DOHH2 (cell line): ENCODE data around the gene CYTIP.

Experiments used
- EZH2phosphoT487 ChIP-seq: fragments of 200-600 bp; sonication (generic); IDR thresholded peaks from 2 replicates; pipeline ENCODE4 v1.6.1; 2017; ENCODE audit warnings: borderline replicate concordance, mild to moderate bottlenecking, antibody characterized with exemption, low read length, moderate library complexity, mixed read lengths
- TF ChIP-seq, protein P1 (sequence below): fragments of 200-600 bp; sonication (generic); IDR thresholded peaks from one replicate; pipeline ENCODE4 v1.5.1; 2014; ENCODE audit warnings: antibody characterized with exemption, mild to moderate bottlenecking, low read depth, low read length; ENCODE audit not compliant: poor library complexity, severe bottlenecking

DNA sequence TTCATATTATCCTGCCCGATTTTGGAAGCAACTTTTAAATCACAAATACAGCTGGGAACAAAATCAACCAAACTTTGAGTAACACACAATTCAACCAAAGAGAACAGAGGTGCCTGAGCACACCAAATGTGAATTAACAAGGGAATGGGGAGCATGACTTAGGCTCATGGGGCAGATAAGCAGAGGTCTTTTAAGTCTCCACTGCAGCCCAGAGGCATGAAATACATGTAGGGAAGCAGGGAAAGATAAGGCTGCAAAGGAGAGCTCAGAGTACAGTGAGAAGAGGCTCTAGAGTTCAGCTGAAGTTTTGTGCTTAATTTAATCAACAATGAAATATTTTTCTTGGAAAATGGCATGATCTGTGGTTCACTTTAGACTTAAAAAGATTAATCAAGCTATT, 49.0 kb downstream of the CYTIP start:
- TF ChIP-seq, protein P1, sequence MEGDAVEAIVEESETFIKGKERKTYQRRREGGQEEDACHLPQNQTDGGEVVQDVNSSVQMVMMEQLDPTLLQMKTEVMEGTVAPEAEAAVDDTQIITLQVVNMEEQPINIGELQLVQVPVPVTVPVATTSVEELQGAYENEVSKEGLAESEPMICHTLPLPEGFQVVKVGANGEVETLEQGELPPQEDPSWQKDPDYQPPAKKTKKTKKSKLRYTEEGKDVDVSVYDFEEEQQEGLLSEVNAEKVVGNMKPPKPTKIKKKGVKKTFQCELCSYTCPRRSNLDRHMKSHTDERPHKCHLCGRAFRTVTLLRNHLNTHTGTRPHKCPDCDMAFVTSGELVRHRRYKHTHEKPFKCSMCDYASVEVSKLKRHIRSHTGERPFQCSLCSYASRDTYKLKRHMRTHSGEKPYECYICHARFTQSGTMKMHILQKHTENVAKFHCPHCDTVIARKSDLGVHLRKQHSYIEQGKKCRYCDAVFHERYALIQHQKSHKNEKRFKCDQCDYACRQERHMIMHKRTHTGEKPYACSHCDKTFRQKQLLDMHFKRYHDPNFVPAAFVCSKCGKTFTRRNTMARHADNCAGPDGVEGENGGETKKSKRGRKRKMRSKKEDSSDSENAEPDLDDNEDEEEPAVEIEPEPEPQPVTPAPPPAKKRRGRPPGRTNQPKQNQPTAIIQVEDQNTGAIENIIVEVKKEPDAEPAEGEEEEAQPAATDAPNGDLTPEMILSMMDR: no peak
- no peak for TF ChIP-seq EZH2phosphoT487
